ENCODE measurements around the gene ORAI2. TPM values are rescaled to one million over a fixed set of nuclear protein-coding genes. Genes with fewer than 3 reads are reported as not detected.

The ORAI2 gene
- polyA plus RNA-seq, 1 of the 3 experiments (the other 2 are of a cell fraction), result 85.8 TPM

DNA sequence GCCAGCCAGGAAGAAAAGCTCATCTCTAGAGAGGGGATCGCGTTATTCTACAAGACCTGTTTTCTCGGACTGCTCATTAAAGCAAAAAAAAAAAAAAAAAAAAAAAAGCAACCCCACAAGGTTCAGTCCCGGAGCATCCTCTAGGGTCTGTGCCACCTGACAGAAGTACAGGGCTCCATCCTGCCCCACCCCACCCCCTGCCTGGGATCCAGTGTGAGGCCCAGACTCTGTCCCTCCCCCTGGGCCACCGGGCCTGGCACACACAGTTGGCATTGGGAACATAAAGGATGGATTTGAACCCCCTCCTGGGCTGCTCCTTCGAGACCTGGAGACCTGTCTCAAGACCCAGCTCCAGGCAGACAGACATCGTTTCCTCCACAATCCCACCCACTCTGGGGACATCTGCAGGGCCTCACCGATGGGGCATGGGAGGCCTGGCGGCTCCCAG is 688 bp downstream of the ORAI2 start:
- Histone ChIP-seq H3K79me2 (ENCODE audit: insufficient read depth) (peaks cover 51% of the 10 kb centered on the region), H3K9ac (peak overlapping the region; percentile 92), H2AFZ (ENCODE audit: low read depth) (peak overlapping the region; percentile 92), H3F3A (replicated peaks; ENCODE audit: insufficient read depth) (peaks cover 12% of the 10 kb centered on the region), H3K4me1 (ENCODE audit: control insufficient read depth in 1 of 2, insufficient read depth in 2 of 2, low read depth in 1 of 2, low read length in 1 of 2) (peaks cover 8 to 11% of the 10 kb centered on the region in 2 experiments; a peak in 3 of 4 replicates), H3K4me3 (ENCODE audit: low read depth in 2 of 2, low read length in 1 of 2) (peak overlapping the region; percentile 63 to 94), H4K20me1 (ENCODE audit: insufficient read depth) (no peaks in the 10 kb centered on the region), H3K27me3 (ENCODE audit: insufficient read depth) (no peaks in the 10 kb centered on the region), H3K27ac (ENCODE audit: low read depth in 2 of 2, low read length in 1 of 2) (peak overlapping the region; percentile 60 to 71; a peak in 3 of 4 replicates), H3K4me2 (peak overlapping the region; percentile 93), H3K9me3 (no peaks in the 10 kb centered on the region), H3K36me3 (replicated peaks in 1 of 2; ENCODE audit: control insufficient read depth in 1 of 2, insufficient read depth in 2 of 2, low read length in 1 of 2) (peaks cover 0 to 21% of the 10 kb centered on the region in 2 experiments), H3K9me2 (no peaks in the 10 kb centered on the region)
- 24% methylated on average over 9 of the region's 9 CpGs for WGBS (ENCODE audit: low lambda C conversion rate)
- TF ChIP-seq, protein P1, sequence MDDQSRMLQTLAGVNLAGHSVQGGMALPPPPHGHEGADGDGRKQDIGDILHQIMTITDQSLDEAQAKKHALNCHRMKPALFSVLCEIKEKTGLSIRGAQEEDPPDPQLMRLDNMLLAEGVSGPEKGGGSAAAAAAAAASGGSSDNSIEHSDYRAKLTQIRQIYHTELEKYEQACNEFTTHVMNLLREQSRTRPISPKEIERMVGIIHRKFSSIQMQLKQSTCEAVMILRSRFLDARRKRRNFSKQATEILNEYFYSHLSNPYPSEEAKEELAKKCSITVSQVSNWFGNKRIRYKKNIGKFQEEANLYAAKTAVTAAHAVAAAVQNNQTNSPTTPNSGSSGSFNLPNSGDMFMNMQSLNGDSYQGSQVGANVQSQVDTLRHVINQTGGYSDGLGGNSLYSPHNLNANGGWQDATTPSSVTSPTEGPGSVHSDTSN (IDR thresholded peaks at IDR 0.05), result no peak
- TF ChIP-seq FOSL2 (IDR thresholded peaks at IDR 0.05; ENCODE audit: borderline replicate concordance, low read depth) (no peak), JUND (IDR thresholded peaks at IDR 0.05) (no peak), EP300 (IDR thresholded peaks at IDR 0.05; ENCODE audit: borderline replicate concordance in 1 of 2, low read depth in 1 of 2, low read length in 1 of 2) (no peak), IRF3 (IDR thresholded peaks at IDR 0.05; ENCODE audit: low read depth, low read length) (no peak), EZH2phosphoT487 (IDR thresholded peaks at IDR 0.05; ENCODE audit: borderline replicate concordance, low read depth) (no peak), RCOR1 (IDR thresholded peaks at IDR 0.05; ENCODE audit: low read length) (no peak), ZBTB33 (IDR thresholded peaks at IDR 0.05; ENCODE audit: borderline replicate concordance, low read depth) (no peak), SIN3A (IDR thresholded peaks at IDR 0.05; ENCODE audit: borderline replicate concordance, low read depth, low read length) (no peak; the same call in 1 of the 2 replicates), POLR2AphosphoS5 (IDR thresholded peaks at IDR 0.05; ENCODE audit: low read depth, low read length) (no peak), MEF2A (IDR thresholded peaks at IDR 0.05; ENCODE audit: borderline replicate concordance, low read depth) (no peak), MXI1 (IDR thresholded peaks at IDR 0.05; ENCODE audit: low read depth, low read length) (no peak), SMC3 (IDR thresholded peaks at IDR 0.05; ENCODE audit: low read depth, low read length) (no peak), NFIC (IDR thresholded peaks at IDR 0.05; ENCODE audit: borderline replicate concordance) (no peak), GABPA (IDR thresholded peaks at IDR 0.05; ENCODE audit: low read depth) (no peak)
- POLR2A ChIA-PET, result no interaction called here
- CTCF ChIA-PET, result interaction anchor here (0.7 to 2.5 kb wide), 4 partner anchors 17 to 36 kb away, joined by 3 to 12 read pairs (median 4); no protein-coding TSS in a partner anchor
- peak; percentile 75 for DNase-seq

All from SK-N-SH (cell line).